RCC 7860 (cell line): ENCODE data around the gene HSPG2.
"Not testable (repeated sequence)": the region's sequence is repeated elsewhere in the genome, so short reads cannot be mapped to it uniquely, and the experiment has no call there.

ENCODE experiments used
- DNase-seq: peaks from one replicate; pipeline ENCODE4 v3.0.0-alpha.2; 2015; ENCODE audit warnings: low spot score
- FAIRE-seq: peaks from 2 replicates; lab custom pipeline; 2012; peaks lifted over from hg19 to GRCh38; lab: Jason Lieb, UNC

Gene HSPG2

DNA sequence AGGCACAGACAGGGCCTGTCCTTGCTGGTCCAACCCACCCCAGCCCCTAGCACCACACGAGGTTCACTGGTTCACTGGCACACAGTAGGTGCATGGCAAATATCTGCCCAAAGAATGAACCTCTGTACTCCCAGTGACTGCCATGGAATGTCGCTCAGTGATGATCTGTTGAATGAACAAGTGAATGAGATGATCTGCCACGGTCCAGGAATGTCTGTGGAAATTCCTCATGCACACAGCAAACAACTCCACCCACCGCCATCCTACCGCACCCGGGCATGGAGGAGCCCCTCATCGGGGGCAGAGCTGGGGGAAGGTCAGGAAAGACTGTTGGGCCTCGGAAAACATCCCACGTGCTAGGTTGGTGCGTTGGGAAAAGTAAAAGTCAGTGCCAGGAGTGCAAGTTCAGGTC is 1.7 kb downstream of the HSPG2 start:
- FAIRE-seq (no peak), DNase-seq (peak; percentile 80)

DNA sequence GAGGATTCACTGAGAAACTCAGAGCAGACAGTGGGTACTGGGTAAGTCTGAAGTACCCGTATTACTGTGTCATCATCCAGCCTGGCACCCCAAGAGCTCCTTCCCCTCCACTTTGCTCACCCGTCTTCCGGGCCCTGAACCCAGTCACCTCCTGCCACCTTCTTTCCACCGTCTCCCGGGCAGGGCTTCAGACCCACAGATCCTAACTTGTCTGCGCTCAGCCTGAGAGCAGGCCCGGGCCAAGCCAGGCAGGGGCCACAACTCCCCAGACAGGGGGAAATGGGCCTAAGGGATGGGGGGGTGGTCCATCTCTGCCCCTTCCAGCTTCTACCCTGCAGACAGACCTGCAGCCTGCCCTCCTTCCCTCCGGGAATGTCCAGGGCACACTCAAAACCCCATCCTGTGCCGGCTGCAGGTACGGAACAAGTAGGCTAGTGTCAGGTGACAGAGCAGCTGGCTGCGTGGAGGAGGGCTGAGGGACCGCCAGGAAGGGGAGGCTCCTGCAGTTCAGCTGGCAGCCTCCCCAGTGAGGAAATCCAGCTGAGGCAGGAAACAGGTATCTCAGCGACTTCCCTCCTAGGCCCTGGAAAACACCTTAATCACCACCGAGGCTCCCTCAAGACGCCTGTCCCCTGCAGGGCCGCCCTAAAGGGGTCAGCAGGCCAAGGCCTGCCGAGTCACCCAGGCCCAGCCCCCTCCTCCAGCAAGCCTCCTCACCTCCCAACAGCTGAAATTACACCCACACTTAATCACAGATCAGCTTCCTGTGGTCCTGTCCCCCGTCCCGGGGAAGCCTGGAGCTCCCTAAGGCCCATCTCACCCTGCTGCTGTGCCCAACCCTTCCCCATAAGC is 3.5 kb downstream of the HSPG2 start:
- FAIRE-seq (peak; percentile 71), DNase-seq (peak; percentile 86)

DNA sequence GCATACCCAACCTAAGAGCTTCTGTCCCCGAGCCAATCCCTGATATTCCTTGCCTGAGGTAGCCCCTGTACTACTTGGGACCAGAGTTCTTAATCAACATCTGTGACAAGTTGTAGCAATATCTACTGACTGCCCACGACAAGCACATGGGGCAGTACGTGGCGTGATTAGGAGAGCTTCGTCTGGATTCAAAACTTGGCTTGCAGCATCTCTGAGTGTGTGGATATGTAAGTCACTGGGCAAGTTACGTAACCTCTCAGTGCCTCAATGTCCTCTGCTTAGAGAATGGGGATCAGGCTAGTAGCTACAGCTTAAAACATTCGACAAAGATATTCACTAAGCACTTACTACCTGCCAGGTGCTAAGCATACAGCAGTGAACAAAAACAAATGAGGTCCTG is 5.0 kb downstream of the HSPG2 start:
- DNase-seq, result no peak
- no peak for FAIRE-seq

DNA sequence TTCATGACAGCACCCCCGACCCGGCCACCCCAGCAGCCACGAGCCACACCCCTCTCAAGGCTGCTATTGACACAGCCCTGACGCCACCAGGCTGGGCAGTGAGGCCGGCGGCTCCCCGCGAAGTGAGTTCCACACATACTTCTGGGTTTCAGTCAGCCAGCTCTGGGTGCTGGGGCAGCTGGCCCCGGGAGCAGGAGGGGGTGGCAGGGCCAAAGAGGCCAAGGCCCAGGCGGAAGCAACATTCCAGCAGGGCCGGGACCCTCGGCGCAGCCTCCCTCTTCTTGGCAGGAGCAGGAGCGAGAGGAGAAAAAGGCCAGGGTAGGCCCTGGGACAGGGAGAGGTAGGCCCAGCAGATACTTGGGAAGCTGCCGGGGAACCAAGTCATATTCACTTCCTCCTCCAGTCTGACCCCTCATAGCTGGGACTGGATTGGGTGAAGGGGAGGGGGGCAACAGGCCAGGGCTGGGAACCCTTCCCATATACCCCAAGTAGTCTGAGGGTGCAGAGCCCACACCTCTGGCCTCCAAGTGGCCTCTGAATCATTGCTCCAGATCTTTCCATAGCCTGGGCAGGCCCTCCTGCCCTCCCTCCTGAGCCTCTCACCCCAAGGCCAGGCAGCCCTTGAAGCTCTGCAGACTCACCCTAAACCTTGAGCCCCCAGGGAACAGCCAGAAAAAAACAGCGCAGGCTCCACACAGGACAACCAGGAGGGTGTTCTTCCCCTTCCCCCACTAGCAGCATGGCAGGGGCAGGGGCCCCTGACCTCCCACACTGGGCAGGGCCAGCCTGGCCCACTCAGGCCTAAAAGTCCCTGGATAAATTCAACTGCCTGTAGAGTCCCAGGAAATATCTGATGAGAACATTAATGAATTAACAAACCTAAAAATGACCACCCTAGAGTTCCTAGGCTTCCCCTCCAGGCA is 5.7 kb downstream of the HSPG2 start:
- DNase-seq, result peak; percentile 88
- peak; percentile 81 for FAIRE-seq

GRCh38 chr1:21930629-21931170 is 6.4 kb downstream of the HSPG2 start:
- DNase-seq (no peak), FAIRE-seq (no peak)

GRCh38 chr1:21930080-21930571 is 7.0 kb downstream of the HSPG2 start:
- no peak for DNase-seq
- no peak for FAIRE-seq

- DNase-seq (no peak), FAIRE-seq (no peak)
Observed at GRCh38 chr1:21927533-21928237, 9.4 kb downstream of the HSPG2 start.

DNA sequence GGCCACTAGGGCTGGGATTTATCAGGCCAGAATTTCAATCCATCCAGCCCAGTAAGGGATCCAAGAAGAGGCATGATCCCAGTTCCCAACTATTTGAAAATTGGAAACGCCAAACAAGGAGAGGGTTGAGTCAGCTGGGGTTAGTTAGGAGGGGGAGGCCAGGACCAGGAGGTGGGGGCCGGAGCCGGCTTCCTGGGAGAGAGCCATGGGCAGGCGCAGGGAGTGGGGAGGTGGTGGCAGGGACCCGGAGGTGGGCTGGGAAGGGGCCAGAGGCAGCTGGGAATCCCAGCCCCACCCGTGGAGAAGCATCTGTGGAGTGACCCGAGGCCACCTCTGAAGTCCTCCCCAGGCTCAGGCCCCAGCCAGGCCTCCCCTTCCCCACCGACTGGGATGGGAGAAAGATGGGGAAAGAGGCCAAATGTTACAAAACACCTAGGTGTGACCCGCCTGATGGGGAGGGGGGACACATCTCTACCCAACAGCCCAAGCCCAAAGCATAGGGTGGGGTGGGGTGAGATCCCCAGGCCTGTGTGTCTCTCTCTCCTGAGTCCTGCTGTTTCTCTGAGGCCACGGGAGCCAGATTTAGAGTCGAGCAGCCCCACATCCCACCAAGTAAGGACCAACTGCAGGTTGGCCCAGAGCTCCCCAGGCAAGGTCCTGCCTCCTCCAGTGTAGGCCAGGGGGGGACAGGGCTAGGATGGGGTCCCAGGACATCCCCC is 10.1 kb downstream of the HSPG2 start:
- FAIRE-seq, result no peak
- no peak for DNase-seq

DNA sequence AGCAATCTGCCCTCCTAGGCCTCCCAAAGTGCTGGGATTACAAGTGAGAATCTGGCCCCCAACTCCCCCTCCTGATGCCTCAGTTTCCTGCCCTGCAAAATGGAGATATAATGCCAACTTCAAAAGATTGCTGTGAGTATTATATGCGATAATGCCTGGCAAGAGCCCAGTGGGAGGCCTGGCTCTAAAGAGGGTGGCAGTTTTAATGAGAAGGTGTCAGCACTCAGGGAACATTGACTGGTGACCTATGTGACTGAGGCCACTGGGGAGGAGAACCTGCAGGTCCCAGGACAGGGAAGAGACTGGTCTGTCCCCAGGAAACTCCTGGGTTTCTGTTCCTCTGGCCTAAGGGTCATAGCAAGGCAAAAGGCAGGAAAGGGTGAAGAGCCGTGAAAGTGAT is 11.0 kb downstream of the HSPG2 start:
- DNase-seq (no peak), FAIRE-seq (no peak)

- FAIRE-seq (no peak), DNase-seq (no peak)
Observed at GRCh38 chr1:21925334-21925940, 11.7 kb downstream of the HSPG2 start.

GRCh38 chr1:21924503-21925005 is 12.6 kb downstream of the HSPG2 start:
- no peak for FAIRE-seq
- DNase-seq, result peak; percentile 66

DNA sequence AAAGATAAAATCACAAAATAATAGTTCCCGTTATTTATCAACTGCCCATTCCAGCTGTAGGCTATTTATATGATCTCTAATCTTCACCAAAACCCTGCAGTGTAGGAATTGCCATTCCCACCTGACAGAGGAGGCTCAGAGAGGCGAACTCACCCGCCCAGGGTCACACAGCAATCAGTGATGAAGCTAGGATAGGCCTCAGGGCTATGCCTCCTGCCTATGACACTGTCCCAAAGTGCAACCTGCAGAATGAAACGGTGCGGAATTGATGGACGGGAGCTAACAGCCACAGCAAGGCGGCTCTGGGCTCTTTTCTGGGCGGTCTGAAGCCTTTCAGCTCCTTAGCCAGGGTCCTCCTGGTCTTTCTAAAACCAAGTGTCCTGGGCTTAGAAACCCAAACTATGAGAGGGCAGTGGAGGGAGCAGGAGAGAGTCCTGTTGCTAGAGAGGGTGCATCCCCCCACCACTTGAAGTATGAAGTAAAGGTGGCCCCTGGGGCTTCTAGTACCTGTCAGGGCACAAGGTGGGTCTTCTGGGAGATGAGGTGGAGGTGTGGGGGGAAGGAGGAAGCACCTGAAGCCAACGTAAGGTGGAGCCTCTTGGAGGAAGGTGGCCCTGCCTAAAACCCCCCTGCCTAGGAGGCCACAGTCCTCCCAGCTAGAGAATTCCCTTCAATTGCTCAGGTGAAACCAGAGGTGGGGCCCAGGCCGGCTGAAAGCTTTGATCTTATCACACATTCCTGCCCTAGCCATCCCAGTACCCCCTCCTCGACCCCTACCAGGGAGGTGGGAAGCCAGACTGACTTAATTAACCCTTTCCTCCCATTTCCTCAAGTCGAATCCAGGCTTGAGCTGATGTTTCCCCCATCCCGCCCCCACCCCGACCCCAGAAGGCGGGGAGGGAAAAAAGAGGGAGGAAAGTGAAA is 14.8 kb downstream of the HSPG2 start:
- DNase-seq, result peak; percentile 32
- no peak for FAIRE-seq

DNA sequence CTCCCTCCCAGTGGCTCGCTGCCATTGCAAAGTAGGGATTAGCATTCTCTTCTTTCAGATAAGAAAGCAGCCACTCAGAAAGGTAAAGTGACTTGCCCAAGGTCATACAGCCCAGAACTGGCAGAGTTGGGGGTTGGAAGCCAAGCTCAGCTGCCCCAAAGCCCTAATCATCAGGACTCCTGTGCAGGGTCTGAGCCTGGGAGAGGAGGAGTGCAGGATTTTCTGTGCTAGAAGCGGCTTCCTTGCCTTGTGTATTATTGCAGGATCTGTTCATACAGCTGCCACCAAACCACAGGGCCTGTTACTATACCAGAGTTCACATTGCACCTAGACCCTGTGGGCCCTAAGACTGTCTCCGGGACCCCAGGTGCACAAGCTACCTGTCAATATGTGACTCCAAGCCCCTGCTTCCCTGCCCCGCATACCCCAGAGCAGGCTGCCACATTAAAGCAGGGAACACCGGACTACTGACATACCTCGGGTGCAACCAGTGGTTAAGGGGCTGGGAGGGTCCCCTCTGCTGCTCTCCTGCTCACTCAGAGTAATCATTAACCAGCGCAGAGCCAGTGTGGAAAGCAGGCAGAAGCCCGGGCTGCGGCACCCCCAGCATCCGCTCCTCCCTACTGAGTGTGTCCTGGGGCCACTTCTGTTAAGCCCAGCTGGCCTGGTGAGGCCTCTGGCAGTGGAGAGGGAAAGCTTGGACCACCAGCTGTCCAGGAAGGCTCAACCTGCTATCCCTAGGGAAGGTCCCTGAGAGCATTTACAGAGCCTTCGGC is 15.8 kb downstream of the HSPG2 start:
- DNase-seq, result peak; percentile 89
- peak; percentile 83 for FAIRE-seq

DNA sequence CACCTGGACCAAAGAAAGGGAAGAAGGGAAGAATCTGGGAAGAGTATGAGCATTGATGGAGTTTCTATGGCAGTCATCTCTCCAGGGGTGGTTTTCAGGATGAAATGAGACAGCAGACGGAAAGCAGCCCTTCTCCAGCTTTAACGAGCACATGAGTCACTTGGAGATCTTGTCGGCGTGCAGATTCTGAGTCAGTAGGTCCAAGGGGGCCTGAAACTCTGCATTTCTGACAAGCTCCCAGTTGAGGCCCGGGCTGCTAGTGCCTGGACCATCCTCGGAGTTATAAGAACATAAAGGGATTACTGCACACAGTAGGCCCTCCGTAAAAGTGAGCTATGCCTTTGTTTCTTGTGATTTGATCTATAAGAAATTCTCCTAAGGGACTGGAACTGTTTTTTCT is 17.6 kb downstream of the HSPG2 start:
- peak; percentile 79 for FAIRE-seq
- DNase-seq, result peak; percentile 81

- FAIRE-seq, DNase-seq: not testable (repeated sequence)
Observed at GRCh38 chr1:21917239-21917631, 19.9 kb downstream of the HSPG2 start.

DNA sequence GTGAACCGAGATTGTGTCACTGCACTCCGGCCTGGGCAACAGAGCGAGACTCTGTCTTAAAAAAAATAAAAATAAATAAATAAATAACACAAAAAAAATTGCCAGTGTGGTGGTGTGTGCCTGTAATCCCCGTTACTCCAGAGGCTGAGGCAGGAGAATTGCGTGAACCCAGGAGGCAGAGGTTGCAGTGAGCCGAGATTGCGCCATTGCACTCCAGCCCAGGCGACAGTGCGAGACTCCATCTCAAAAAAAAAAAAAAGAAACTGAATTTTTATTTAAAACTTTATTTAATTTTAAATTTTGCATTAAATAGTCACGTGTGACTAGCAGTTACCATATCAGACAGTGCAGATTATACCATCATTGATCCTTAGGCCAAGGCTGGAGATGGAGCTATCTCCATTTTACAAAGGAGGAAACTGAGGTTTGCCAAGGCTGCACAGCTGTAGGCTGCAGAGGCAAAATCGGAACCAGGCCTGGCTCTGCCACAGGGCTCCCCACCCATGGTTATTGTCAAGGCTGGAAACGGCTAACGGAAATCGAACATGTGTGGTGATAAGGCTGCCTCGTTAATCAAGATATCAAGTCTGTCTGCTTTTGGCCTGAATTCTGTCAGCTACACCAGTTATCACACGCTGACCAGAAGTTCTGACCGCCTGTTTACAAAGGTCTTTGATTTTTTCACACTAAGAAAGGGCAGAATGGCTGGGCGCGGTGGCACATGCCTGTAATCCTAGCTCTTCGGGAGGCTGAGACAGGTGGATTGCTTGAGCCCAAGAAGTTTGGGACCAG is 20.5 kb downstream of the HSPG2 start:
- no peak for FAIRE-seq
- DNase-seq, result no peak
